Stimulated activated CD4-positive, alpha-beta T cell treated with anti-CD3 and anti-CD28 coated beads, Interleukin-2, amount 100 ng/mL, for 48 hours (primary cell): ENCODE measurements around the gene TMTC1.

Experiments
- DNase-seq, 2 donors: peaks; one replicate each; pipeline ENCODE4 v3.0.0-alpha.2; 2020

The TMTC1 gene

DNA sequence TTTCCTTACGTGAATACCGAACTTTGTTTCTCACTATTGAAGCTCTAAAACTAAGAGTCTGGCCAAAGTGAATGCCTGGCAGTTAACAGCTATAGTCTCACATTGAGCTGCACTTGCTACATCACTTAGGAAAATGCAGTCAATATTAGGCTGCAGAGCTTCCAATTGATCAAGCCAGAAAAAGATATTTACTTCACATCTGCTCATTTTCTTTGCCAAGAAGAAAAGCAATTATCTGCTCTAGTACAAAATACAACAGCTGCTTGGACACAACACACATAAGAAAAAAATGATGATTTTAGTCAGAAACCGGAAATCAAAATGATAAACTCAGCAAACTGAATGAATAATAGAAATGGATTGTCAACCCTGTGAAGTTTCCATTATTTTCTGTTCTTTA lies 45.4 kb downstream of the TMTC1 start:
- no peak for DNase-seq

GRCh38 chr12:29737644-29738043 lies 46.1 kb downstream of the TMTC1 start:
- DNase-seq: no peak

DNA sequence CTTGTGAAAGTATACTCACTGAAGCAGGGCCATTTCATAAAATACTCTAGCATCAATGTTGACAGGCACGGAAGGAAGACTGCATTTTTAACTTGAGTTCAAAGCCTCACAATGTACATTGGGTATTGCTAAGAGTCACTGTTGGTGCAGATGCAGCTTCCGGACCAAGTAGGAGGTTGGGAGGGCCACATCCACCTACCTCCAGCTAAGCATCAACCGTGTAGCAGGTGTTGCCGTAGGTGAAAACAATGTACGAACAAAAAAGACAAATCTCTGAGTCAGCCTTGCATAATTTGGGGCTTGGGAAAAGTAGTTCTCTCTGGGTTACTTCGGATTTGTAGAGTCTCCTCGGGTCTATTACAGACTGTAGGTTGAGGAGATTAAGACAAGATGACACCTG lies 48.1 kb downstream of the TMTC1 start:
- no peak for DNase-seq

DNA sequence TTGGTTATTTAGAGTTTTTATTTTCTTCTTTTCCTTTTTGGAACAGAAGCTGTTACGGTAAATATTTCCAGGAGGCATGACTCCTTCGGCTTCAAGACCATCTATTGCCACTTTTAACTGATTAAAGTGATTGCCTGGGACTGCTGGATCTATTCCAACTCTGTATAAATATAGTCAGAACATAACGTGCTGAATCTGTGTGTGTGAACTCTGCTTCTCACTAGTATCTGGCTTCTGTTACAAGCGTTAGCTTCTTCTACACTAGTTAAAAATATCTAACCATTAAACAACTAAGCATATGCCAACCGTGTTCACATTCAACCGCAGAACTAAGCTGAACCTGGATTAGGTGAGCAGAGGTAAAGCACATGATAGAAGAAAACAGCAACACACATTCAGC lies 49.0 kb downstream of the TMTC1 start:
- no peak for DNase-seq

DNA sequence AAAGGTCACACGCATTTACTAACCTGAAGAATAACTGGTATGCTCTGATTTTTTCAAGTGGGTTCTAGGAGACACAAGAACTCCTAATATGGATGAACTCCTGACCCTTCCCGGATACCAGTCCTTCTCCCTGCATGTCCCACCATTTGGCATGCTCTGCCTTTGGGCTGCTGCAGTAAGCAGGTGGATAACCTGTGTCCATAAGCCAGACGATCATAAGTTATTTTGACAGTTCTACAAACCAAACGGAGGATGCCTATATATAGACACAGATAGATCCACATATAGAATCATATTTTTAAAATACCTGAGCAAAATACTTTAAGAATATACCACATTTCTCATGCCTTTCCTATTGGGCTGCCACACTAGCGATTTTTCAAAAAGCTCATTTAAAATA lies 49.4 kb downstream of the TMTC1 start:
- DNase-seq: no peak

- DNase-seq: no peak
Observed at GRCh38 chr12:29733501-29733900, 50.2 kb downstream of the TMTC1 start.

GRCh38 chr12:29733060-29733459 lies 50.7 kb downstream of the TMTC1 start:
- DNase-seq: no peak

- no peak for DNase-seq
Observed at GRCh38 chr12:29732593-29732992, 51.1 kb downstream of the TMTC1 start.

DNA sequence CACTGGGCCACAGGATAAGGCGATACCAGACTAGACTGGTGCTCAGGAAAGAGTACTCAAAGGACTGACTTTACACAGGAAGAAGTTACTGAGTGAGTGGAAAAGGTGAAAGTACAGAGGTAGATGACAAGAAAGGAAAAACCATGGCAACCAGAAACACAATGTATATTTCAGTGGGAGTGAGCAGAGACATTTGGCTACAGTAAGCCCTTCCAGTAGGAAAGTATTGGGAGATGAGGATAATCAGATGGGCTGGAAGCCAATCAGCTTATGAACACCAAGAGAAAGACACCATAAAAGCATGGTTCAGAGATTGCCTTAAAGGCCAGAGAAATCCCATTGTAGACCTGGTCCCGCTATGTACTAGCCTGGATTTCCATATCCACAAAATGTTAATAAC lies 51.6 kb downstream of the TMTC1 start:
- DNase-seq: no peak

DNA sequence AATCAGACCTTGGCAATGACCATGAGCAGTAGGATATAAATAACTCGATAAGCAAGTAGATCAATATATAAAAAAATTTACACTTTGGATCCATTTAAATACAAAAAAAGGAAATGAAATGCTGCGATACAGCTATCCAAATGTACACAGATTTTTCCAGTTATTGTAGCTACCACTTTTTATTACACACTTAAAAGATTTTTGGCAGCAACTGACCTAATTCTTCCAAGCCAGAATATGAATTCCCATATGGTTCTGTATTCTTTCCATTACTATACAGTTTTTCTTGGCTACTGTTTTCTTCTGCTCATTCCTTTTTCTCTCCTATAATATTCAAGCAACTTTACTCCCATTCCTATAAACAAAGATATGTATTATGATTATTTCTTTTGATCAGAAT lies 52.2 kb downstream of the TMTC1 start:
- no peak for DNase-seq

- no peak for DNase-seq
Observed at GRCh38 chr12:29730481-29730880, 53.3 kb downstream of the TMTC1 start.

DNA sequence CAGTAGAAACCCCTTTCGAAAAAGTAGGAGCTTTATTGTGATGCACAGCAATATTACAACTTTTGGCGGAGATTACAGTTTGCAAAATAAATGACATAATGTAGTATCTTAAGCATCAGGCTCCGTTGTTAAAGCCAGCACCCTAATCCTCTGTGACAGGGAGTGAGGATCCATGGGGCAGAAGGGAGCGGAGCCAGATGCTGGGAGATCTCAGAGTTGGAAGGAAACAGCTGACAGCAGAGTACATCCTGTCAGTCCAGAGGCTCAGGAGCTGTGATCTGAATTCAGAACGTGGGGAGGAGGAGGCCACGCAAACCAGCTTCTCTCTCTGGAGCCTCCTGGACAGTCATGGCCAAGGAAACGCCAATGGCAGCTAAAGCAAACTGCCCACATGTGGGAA lies 55.7 kb downstream of the TMTC1 start:
- no peak for DNase-seq

- no peak for DNase-seq
Observed at GRCh38 chr12:29726741-29727348, 56.9 kb downstream of the TMTC1 start.

DNA sequence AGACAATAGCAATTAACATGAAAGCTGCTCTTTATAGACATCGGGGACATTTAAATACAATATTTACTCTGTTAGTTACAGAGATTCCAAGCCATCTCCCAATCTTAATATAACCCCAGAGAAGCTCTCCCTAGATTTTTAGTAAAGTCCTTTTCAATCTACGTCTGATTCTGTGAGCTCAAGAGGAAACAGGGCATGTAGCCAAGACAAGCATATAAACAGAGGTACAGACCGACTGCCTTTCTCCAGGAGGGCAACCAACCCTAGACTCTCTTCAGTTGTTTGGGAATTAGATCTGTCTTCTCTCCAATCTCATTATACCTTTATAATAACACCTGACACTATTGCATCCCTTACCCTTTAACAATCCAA lies 57.4 kb downstream of the TMTC1 start:
- DNase-seq: no peak

DNA sequence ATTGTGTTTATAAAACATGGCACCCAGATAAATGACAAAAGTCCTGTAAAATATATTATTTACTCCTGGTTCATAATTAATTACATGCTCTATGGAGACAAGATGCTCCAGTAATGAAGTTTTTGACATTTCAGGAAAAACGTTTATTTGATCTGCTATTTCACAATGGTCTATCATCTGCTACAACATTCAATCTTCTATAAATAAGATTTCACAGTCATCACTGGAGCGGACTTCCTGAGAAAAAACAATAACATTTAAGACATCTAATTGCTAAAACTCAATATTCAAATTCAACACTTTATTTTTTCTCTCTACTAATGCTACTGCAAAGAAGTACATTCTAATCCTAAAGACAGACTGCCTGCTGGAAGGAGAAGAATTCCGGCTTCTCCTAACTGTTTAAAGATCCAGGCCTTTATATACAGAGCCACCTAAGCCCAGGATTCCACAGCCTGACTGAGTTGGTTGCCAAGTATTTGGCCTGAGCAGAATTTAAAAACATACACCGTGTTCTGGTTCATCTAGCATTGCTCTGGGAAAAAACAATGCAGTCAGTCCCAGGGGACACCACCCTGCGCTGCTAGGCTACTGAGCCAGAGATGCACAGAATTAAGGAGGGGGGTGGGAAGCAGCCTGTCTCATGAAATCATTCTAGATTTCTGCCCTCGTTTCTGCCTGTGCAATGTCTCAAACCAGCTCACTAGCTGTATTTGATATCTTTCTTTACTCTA lies 58.0 kb downstream of the TMTC1 start:
- DNase-seq: no peak

GRCh38 chr12:29722164-29722563 lies 61.6 kb downstream of the TMTC1 start:
- DNase-seq: no peak

DNA sequence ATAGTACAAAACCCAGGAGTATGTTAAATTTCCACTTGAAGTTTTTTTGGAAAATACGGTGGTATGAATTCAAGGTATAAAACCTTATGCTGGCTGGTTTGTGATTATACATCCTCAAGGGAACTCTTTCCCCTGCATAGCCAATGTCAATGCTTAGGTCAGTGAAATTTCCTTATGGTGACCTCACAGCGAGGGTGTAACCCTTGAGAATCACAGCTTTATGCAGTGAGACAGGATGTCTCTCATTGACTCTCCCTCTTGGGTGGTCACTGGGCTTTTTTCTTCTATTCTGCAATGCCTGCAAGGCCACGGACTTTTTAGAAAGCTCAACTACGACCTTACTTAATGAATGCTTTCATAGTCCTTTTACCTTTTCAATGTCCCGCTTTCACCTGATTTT lies 64.4 kb downstream of the TMTC1 start:
- no peak for DNase-seq

DNA sequence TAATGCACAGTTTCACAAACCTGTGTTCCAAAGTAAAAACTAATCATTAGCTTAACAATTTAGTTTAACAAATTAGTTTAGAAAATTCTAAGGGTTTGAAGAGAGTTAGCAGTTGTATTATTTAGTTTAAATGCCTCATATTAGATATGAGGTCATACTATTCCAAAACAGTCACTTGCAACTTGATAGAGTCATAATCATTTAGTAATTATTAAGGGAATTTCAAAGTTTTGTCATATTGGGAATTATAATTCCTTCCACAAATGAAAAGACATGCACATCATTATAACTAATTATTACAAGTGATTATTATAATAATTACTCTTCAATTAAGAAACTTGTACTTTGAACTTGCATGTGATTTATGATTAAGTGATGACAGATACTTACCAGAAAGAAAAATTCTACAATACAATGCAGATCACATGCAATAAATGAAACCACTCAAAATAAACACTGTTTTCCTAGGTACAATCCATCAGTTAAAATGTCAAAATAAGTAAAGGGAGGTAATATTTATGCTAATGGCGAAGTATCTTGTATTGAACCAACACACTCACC lies 66.1 kb downstream of the TMTC1 start:
- no peak for DNase-seq

- no peak for DNase-seq
Observed at GRCh38 chr12:29714966-29715365, 68.8 kb downstream of the TMTC1 start.

DNA sequence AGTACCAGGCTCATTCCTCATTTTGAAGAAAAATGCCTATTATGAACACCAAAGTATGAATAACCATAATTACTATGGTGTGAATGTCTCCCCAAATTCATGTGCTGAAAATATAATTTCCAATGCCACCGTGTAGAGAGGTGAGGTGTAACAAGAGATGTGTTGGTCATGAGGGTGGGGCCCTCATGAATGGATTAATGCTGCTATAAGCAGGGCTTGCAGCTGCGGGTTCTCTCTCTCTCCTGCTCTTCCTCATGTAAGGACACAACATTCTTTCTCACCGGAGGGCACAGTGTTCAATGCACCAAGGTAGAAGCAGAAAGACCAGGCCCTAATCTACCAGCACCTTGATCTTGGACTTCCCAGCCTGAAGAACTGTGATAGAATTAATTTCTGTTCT lies 70.0 kb downstream of the TMTC1 start:
- no peak for DNase-seq

DNA sequence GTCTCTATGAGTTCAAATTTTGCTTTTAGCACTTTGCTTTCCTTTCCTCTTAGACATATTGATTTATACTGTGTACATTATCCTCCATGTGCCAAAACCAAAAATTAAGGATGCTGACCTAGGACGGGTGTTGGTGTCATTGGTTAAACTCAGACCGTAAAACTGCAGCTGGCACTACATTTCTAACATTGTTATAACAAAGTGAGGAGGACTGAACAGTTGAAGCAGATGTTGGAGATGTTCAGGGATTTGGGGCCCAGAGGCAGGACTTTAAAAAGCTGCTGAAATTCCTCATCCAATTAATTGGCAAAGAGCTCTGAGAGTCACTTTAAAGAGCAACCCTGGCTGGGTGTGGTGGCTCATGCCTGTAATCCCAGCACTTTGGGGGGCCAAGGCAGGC lies 72.4 kb downstream of the TMTC1 start:
- no peak for DNase-seq

DNA sequence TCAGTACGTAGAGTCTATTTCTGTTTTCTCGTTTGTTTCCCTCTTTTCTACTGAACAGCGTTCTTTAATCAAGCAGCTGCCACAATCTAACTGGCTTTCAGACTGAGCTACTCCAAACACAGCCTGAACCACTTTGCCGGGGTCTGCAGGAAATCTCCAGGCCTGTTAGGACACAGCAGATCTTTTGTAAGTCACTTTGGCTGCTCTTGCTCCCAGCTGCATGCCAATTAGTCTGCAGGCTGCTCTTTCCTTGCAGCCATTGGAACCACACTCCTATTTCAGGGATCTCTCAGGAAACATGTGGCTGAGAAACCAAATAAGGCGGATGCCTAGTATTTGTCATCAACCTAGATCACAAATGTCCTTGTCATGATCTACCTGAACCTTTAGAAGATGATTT lies 73.6 kb downstream of the TMTC1 start:
- DNase-seq: no peak

- no peak for DNase-seq
Observed at GRCh38 chr12:29709496-29710040, 74.2 kb downstream of the TMTC1 start.

GRCh38 chr12:29709054-29709453 lies 74.7 kb downstream of the TMTC1 start:
- DNase-seq: no peak

- DNase-seq: no peak
Observed at GRCh38 chr12:29707846-29708245, 75.9 kb downstream of the TMTC1 start.
